Natural killer cell treated with Interleukin-12 subunit alpha and Interleukin-12 subunit beta and Interleukin-15 and Interleukin-18, amount 100 ng/mL, for 72 hours (primary cell): Measurements from ENCODE around the gene ERRFI1. TPM values are rescaled to one million over a fixed set of nuclear protein-coding genes. Genes with fewer than 3 reads are reported as not detected.
A peak's percentile ranks its signal among the peaks of the same experiment; 100 is the strongest.

Experiments
- ATAC-seq, 2 donors: fragments of 150-1000 bp; cut with Tn5 transposase in 1 of 2; sonication (Bioruptor Pico), chemical (Tn5 transposase) in 1 of 2; 2 replicates each; pipeline ENCODE4 v1.10.0; 2021
- DNase-seq: peaks from one replicate; pipeline ENCODE4 v3.0.0; 2022; ENCODE audit warnings: low spot score
- H3K27ac Mint-ChIP-seq, 2 donors: 1 replicate in 1 of 2; 2 replicates in 1 of 2; pipeline ENCODE4 v1.8.0; 2022; ENCODE audit warnings: mixed read lengths in 2 of 2, mild to moderate bottlenecking in 1 of 2, moderate library complexity in 1 of 2
- H3K27me3 Mint-ChIP-seq, 2 donors: 1 replicate in 1 of 2; 2 replicates in 1 of 2; pipeline ENCODE4 v1.8.0; 2022; ENCODE audit warnings: mixed read lengths in 2 of 2
- H3K36me3 Mint-ChIP-seq: one replicate; pipeline ENCODE4 v1.8.0; 2022; ENCODE audit warnings: mixed read lengths
- H3K4me1 Mint-ChIP-seq, 2 donors: 1 replicate in 1 of 2; 2 replicates in 1 of 2; pipeline ENCODE4 v1.8.0; 2022; ENCODE audit warnings: low read depth in 2 of 2, mixed read lengths in 2 of 2, mild to moderate bottlenecking in 1 of 2
- H3K4me3 Mint-ChIP-seq: one replicate; pipeline ENCODE4 v1.8.0; 2022; ENCODE audit warnings: mixed read lengths
- H3K9me3 Mint-ChIP-seq: 2 replicates; pipeline ENCODE4 v1.8.0; 2022; ENCODE audit warnings: mixed read lengths
- total RNA-seq, 2 donors: library from RNA; stranded (reverse); gene quantifications; one replicate each; pipeline ENCODE4 v1.2.3, GENCODE V29; 2022

ERRFI1 gene
- total RNA-seq, 2 donors from 2014 or later: 3.5 to 6.3 TPM

DNA sequence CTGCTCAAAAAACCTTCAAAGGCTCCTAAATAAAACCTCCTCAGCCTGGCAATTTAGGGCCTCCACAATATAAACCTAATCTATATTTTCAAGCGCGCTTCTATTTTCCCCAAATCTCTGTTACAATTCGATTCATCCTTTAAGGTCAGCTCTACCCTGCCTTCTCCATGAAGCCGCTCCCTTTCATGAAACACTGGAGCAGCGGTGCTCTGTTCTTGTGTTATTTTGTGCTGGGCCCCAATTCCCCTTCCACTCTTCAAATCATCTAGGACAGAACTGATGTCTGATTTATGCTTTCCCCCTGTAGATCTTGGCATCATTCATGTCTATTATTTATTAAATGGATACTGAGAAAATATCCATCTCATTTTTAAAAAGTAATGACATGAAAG, 6.9 kb downstream of the ERRFI1 start:
- H3K27me3 Mint-ChIP-seq: peaks cover 10 to 25% of the 10 kb centered on the region in 2 donors
- DNase-seq (no peak), ATAC-seq (no peak)
- H3K27ac Mint-ChIP-seq: no peak overlapping the region
- no peaks in the 10 kb centered on the region for H3K9me3 Mint-ChIP-seq
- H3K4me3 Mint-ChIP-seq: no peak overlapping the region
- no peaks in the 10 kb centered on the region for H3K36me3 Mint-ChIP-seq
- H3K4me1 Mint-ChIP-seq: peaks cover 0 to 8% of the 10 kb centered on the region in 2 donors

DNA sequence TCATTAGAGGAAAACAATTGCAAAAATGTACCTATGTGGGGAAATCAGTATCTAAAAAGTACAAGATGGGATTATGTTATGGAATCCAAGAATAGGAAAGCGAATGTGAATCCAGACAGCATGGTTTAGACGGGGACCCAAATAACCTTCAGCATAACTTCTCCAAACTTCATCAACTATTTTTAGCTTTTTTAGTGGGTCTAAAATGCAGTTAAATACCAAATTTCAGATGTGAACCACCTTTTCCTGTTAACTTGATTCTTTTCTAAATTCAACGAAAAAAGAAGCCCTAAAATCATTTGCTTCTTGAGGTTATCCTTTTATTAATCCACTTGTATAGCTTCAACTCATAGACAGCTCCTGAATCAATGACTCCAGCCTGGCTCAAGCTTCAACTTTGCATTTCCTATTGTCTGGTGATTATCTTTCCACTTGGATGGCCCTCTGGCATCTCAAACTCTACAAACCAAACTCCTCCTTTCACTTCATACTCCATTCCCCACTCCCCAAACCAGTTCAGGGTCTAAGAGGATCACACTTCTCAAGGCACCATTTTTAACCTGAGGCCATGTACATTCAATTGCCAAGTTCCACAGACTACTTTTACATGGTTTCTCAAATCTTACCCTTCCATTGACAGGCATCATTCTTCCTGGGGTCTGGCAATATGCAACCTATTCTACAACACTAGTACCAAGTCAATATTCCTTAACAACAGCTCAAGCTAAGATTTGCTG, 7.4 kb downstream of the ERRFI1 start:
- H3K9me3 Mint-ChIP-seq: no peaks in the 10 kb centered on the region
- no peak for DNase-seq

DNA sequence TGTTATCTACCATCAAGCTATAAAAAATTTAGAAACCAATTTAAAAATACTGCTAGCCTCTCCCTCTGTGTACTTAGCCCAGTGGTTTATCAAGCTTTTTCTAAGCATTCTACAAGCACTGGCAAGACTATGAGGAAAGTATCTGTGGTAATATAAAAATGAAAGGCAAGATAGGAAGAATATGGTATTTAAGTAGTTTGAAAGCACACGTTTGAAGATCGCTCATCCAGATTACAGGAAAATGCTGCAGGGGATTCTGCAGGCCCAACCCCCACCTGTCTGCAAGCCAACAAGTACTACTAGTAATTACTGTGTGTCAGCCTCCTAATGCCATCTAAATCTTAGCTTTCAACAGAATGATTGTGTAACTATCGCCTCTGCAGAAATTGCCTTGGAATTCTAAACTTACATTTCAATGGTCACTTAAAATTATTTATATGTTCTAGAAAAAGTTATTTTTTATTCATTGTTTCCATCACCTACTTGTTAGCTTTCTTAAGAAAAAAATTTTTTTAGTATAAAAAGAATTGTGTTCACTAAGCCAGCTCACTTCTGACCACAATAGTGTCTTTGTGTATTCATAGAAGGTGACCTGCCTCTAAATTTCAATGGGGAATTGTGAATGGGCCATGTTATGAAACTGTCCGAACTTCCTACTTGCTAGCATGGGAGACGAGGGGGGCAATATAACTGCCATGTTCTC, 8.5 kb downstream of the ERRFI1 start:
- Mint-ChIP-seq H3K9me3 (no peaks in the 10 kb centered on the region), H3K4me3 (no peak overlapping the region), H3K4me1 (peaks cover 0 to 8% of the 10 kb centered on the region in 2 donors), H3K36me3 (no peaks in the 10 kb centered on the region), H3K27me3 (peaks cover 10 to 23% of the 10 kb centered on the region in 2 donors), H3K27ac (no peak overlapping the region)
- no peak for DNase-seq
- no peak for ATAC-seq

More for the DNA sequence above, 7.4 kb downstream of the ERRFI1 start:
- Mint-ChIP-seq H3K4me1 (peaks cover 0 to 8% of the 10 kb centered on the region in 2 donors), H3K27ac (no peak overlapping the region), H3K4me3 (no peak overlapping the region), H3K36me3 (no peaks in the 10 kb centered on the region), H3K27me3 (peaks cover 10 to 25% of the 10 kb centered on the region in 2 donors)
- ATAC-seq: no peak

DNA sequence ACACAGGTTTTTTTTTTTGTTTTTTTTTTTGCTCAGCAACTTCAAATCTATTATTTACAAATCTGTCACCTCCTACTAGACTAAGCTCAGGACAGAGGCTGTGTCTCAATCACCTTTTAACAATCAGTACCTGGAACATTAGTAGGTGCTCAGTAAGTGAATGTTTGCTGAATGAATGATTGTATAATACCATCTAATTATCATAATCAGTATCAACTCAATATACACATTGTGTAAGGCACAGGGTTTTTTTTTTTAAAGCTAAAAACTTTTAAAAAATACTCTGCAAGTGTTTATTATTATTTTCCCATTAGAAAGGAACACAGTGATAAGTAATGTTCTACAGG, 9.2 kb downstream of the ERRFI1 start:
- Mint-ChIP-seq H3K4me1 (peaks cover 0 to 5% of the 10 kb centered on the region in 2 donors), H3K4me3 (no peak overlapping the region), H3K36me3 (no peaks in the 10 kb centered on the region), H3K27me3 (peaks cover 10 to 19% of the 10 kb centered on the region in 2 donors), H3K27ac (no peak overlapping the region), H3K9me3 (no peaks in the 10 kb centered on the region)
- no peak for DNase-seq
- no peak for ATAC-seq

DNA sequence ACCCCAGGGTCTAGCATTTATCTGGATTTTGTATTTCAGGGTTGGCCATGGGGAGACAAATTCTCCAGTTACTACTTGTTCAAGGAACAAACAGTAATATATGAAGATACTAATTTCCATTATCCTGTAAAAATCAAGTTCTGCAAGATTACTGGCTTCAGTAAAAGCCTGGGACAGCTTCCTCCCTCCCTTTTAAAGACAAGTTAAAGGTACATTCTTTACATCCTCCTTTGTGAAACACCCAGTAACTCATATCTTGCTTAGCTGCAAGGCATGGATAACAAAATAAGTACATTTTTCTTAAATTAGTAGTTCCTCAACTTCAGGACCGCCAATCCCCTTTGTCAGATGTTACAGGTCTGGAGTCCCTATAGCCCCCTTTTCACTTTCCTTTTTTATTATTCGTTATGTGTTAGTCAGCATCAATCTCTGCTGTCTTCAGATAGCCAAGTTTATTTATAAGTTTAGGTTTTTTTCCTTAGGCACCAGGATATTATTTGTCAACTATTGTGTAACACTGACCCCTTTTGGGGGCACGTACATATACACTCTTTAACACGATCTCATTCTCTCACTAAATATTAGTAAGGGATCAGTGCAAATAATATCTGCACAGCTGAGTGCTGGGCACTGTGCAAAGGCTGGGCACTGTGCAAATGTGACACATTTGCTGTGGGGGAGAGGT, 9.8 kb downstream of the ERRFI1 start:
- DNase-seq: no peak
- ATAC-seq: no peak
- peaks cover 0 to 5% of the 10 kb centered on the region in 2 donors for H3K4me1 Mint-ChIP-seq
- H3K27ac Mint-ChIP-seq: no peak overlapping the region
- H3K9me3 Mint-ChIP-seq: no peaks in the 10 kb centered on the region
- H3K36me3 Mint-ChIP-seq: no peaks in the 10 kb centered on the region
- H3K27me3 Mint-ChIP-seq: peaks cover 10 to 19% of the 10 kb centered on the region in 2 donors
- H3K4me3 Mint-ChIP-seq: no peak overlapping the region

DNA sequence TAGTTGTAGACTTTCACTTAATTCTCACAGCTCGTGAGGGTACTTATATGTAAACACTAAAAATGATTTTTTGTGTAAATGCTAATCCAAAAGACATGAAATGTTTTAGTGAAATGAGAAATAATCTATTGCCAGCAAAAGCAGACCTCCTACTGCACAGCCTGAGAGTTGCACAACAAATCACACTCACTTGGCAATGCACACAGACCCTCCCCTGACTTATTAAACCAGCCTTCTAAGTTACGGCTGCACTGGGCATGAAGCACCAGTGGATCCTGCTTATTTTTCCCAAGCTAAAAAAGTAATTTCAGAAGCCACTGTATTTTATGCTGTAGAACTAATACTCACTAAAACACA, 10.3 kb downstream of the ERRFI1 start:
- Mint-ChIP-seq H3K4me3 (no peak overlapping the region), H3K27me3 (peaks cover 10 to 19% of the 10 kb centered on the region in 2 donors), H3K9me3 (no peaks in the 10 kb centered on the region), H3K36me3 (no peaks in the 10 kb centered on the region), H3K4me1 (peaks cover 0 to 5% of the 10 kb centered on the region in 2 donors), H3K27ac (no peak overlapping the region)
- no peak for DNase-seq
- ATAC-seq: no peak

DNA sequence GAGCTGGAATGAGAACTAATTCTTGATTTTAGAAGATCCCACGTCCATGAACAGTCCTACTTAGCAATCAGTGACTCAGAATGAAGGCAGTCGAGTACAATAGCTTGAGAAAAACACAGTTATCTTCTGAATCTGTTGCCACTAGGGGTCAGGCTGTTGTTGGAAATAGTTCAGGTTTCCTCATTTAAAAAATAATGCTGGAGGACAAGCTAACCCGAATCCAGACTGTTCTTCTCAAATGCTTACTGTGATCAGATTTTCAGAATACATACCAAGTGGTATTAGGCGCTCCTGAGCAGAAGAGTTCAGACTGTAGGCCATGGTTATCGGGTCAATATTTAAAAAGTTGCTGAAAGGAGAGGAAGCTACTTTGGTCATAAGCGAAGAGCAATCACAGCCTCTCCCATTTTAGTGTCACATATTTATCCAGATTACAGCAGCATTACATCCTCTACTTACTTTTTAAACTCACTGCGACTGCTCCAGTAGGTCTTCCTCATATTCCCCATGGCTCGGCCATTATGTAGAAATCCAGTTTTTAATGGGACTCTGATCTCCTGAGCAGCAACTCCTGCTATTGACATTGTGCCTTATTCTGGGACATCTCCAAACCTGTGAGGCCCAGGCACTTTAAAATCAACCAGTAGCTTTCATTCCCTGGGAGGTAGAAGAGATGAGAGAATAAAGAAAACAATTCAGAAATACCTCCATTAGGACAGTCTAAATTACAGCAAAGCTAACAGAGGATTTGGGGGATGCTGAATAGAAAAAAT, 10.9 kb downstream of the ERRFI1 start:
- H3K9me3 Mint-ChIP-seq: no peaks in the 10 kb centered on the region
- H3K27me3 Mint-ChIP-seq: peaks cover 10 to 19% of the 10 kb centered on the region in 2 donors
- H3K4me1 Mint-ChIP-seq: peaks cover 0 to 5% of the 10 kb centered on the region in 2 donors
- no peak overlapping the region for H3K27ac Mint-ChIP-seq
- no peak overlapping the region for H3K4me3 Mint-ChIP-seq
- ATAC-seq (peak in 1 of 2 donors; percentile 41), DNase-seq (no peak)
- H3K36me3 Mint-ChIP-seq: no peaks in the 10 kb centered on the region

DNA sequence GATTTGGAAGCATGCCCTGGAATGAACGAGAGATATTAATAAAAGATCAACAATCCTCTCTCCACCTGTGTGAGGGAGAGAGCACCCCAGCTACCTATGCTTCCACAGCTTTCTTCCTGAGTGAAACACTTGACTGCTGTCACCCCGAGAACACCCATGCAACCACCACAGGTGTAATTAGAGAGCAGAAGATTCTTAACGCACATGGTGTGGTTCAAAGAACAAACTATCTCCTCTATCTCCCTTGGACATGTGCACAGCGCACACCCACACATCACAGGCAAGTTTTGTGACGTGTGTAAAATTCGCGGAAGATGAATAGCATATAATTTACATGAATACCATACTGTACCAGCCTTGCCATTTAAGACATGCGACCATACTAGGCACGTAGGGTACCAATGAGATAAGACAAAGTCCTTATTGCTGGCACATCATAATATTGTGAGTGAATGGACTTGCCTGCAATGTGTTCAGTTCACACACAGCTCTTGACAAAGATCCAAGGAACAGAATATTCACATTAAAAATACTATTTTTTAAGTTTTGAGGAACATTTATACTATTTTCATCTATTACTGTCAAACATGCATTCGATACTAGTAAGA, 11.6 kb downstream of the ERRFI1 start:
- H3K36me3 Mint-ChIP-seq: no peaks in the 10 kb centered on the region
- no peak for ATAC-seq
- no peak overlapping the region for H3K27ac Mint-ChIP-seq
- no peak overlapping the region for H3K4me3 Mint-ChIP-seq
- peaks cover 0 to 5% of the 10 kb centered on the region in 2 donors for H3K4me1 Mint-ChIP-seq
- no peaks in the 10 kb centered on the region for H3K9me3 Mint-ChIP-seq
- H3K27me3 Mint-ChIP-seq: peaks cover 9 to 19% of the 10 kb centered on the region in 2 donors
- no peak for DNase-seq

DNA sequence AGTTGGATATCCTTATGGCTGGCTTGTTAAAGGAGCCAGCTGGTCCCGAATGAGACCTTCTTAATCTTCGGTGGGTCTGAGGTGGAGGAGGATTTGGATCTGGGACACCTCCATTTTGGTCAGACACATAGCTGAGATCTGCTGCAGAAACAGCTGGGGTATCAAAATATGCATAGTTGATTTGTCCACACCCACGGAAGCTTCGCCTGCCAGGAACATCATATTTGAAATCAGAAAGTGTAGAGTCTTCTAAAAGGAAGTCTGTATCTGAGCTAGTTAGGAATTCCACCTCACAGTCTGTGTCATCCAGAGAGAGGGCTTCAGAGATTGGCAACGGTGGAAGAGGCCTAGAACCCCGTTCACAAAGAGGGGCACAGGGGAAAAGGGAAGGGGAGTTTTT, 12.3 kb downstream of the ERRFI1 start:
- DNase-seq (no peak), ATAC-seq (no peak)
- Mint-ChIP-seq H3K4me1 (peaks cover 0 to 5% of the 10 kb centered on the region in 2 donors), H3K9me3 (no peaks in the 10 kb centered on the region), H3K27ac (no peak overlapping the region), H3K4me3 (no peak overlapping the region), H3K36me3 (no peaks in the 10 kb centered on the region), H3K27me3 (peaks cover 3 to 14% of the 10 kb centered on the region in 2 donors)

DNA sequence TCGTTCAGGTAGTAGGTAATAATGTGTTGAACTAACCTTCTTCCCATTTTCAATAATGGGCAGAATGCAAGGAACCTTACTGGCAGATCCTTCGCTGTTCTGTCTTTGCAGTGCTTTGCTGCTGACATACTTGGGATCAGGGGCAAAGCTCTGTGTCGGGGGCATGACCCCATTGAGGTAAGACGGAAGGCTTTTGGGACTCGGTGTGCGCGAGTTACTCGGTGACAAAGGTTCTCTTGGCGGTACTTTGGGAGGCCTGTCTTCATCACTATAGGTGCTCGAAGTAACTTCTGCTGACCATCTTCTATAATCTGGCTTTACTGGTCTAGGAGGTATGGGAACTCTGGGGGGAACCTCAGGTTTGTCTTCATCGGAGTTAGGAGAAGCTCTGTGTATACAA, 12.7 kb downstream of the ERRFI1 start:
- no peaks in the 10 kb centered on the region for H3K9me3 Mint-ChIP-seq
- no peaks in the 10 kb centered on the region for H3K36me3 Mint-ChIP-seq
- ATAC-seq: no peak

DNA sequence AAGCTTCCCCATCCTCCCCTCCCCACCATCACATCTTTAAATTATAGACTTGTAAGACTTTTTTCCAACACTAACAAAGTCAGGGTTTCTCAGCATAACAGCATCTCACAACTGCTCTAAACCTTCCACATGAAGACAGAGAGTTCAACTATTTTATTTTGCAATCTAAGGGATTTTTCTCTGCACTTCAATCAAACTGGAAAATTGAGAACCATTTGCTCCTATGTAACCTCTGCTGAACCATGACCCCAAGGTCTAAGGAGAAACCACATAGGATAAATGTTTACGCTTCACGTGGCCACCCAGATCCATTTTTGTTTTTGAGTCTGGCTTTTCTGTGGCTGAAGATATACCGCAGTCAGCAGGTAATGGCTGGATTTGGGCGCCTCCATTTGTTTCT, 13.2 kb downstream of the ERRFI1 start:
- DNase-seq (no peak), ATAC-seq (no peak)
- H3K36me3 Mint-ChIP-seq: no peaks in the 10 kb centered on the region
- no peaks in the 10 kb centered on the region for H3K9me3 Mint-ChIP-seq
- peaks cover 0 to 11% of the 10 kb centered on the region in 2 donors for H3K27me3 Mint-ChIP-seq
- H3K4me1 Mint-ChIP-seq: peaks cover 0 to 5% of the 10 kb centered on the region in 2 donors
- no peak overlapping the region for H3K27ac Mint-ChIP-seq
- no peak overlapping the region for H3K4me3 Mint-ChIP-seq

More for the DNA sequence above, 12.7 kb downstream of the ERRFI1 start:
- DNase-seq: no peak
- Mint-ChIP-seq H3K27ac (no peak overlapping the region), H3K27me3 (peaks cover 0 to 12% of the 10 kb centered on the region in 2 donors), H3K4me1 (peaks cover 0 to 5% of the 10 kb centered on the region in 2 donors), H3K4me3 (no peak overlapping the region)

DNA sequence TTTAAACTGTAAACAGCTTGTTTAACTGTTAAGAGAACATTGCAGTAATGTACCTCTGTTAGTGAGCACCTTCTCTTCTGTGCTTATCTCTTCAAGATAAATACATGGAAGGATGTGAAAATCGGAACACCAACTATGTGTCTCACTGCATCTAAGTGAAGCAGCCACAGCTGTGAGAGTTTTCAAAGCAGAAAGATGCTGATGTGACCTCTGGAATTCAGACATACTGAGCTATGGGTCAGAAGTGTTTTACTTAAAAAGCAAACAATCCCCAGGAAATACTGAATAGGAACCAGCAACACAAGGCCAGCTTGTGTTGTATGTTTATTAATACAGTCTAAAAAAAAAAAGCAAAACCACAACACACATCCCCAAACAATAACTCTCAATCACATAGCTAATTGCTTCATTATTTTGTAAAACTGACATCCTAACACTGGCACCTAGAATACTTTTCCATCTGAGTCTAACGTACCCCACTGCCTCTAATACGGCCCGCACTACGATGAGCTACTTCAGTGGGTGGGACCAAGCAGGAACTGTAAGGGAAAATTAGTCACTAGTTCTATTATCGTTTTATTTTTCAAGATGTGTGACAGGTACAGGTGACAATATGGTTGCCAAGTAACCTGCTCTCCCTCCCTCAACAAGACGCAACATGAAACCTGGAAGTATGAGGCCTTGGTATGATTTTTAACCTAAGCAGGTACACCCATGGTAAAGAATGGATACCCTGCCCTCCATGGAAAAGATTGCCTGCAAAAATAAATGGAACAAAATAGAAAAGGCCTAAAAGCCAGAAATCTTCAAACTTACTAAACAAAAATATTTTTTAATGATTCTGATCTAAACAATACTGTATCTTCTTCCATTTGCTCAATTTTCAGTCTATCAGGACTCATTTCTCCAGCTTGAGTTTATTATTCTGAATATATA, 13.9 kb downstream of the ERRFI1 start:
- no peaks in the 10 kb centered on the region for H3K9me3 Mint-ChIP-seq
- no peak overlapping the region for H3K27ac Mint-ChIP-seq
- no peaks in the 10 kb centered on the region for H3K36me3 Mint-ChIP-seq
- H3K4me1 Mint-ChIP-seq: peaks cover 0 to 5% of the 10 kb centered on the region in 2 donors
- DNase-seq (no peak), ATAC-seq (no peak)
- no peak overlapping the region for H3K4me3 Mint-ChIP-seq
- peaks cover 0 to 9% of the 10 kb centered on the region in 2 donors for H3K27me3 Mint-ChIP-seq
